ENCODE data around the gene MOB3A.
"Not testable (repeated sequence)": the region's sequence is repeated elsewhere in the genome, so short reads cannot be mapped to it uniquely, and the experiment has no call there.

Gene MOB3A

DNA sequence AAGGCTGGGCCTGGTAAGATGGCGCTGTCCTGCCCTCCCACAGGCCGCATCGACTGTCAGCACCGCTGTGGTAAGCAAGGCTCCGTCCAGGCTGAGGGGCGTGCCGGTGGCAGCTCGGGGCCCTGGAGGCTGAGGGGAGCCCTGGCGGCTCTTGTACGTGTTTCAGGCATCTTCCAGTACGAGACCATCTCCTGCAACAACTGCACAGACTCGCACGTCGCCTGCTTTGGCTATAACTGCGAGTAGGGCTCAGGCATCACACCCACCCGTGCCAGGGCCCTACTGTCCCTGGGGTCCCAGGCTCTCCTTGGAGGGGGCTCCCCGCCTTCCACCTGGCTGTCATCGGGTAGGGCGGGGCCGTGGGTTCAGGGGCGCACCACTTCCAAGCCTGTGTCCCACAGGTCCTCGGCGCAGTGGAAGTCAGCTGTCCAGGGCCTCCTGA lies 1.8 kb upstream of the MOB3A start:
- H3K4me2 ChIP-seq (ENCODE audit: low read length), result peak overlapping the region; percentile 88
- H4K20me1 ChIP-seq (ENCODE audit: insufficient read depth, low read length), result no peaks in the 10 kb centered on the region
- H3K27me3 ChIP-seq (ENCODE audit: low read depth, low read length), result no peaks in the 10 kb centered on the region
- H3K4me1 ChIP-seq (ENCODE audit: low read length), result peaks cover 33% of the 10 kb centered on the region
- peak overlapping the region; percentile 84 for H3K27ac ChIP-seq (ENCODE audit: low read length)
- H2AFZ ChIP-seq (ENCODE audit: low read depth, low read length), result no peak overlapping the region
- TF ChIP-seq EZH2phosphoT487 (IDR thresholded peaks at IDR 0.05; ENCODE audit: low read depth), result no peak
- TF ChIP-seq, protein P1, sequence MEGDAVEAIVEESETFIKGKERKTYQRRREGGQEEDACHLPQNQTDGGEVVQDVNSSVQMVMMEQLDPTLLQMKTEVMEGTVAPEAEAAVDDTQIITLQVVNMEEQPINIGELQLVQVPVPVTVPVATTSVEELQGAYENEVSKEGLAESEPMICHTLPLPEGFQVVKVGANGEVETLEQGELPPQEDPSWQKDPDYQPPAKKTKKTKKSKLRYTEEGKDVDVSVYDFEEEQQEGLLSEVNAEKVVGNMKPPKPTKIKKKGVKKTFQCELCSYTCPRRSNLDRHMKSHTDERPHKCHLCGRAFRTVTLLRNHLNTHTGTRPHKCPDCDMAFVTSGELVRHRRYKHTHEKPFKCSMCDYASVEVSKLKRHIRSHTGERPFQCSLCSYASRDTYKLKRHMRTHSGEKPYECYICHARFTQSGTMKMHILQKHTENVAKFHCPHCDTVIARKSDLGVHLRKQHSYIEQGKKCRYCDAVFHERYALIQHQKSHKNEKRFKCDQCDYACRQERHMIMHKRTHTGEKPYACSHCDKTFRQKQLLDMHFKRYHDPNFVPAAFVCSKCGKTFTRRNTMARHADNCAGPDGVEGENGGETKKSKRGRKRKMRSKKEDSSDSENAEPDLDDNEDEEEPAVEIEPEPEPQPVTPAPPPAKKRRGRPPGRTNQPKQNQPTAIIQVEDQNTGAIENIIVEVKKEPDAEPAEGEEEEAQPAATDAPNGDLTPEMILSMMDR (IDR thresholded peaks at IDR 0.05; ENCODE audit: low read depth, low read length), result no peak
- peaks cover 55% of the 10 kb centered on the region for H3K36me3 ChIP-seq (replicated peaks; ENCODE audit: low read depth, low read length)
- H3K9me3 ChIP-seq (ENCODE audit: insufficient read depth, low read length), result no peaks in the 10 kb centered on the region
- peaks cover 39% of the 10 kb centered on the region for H3K79me2 ChIP-seq (ENCODE audit: low read length)
- peak overlapping the region; percentile 81 for H3K4me3 ChIP-seq (ENCODE audit: low read length)
- H3K9ac ChIP-seq (ENCODE audit: low read length), result peak overlapping the region; percentile 70; the same call in 1 of the 2 replicates

DNA sequence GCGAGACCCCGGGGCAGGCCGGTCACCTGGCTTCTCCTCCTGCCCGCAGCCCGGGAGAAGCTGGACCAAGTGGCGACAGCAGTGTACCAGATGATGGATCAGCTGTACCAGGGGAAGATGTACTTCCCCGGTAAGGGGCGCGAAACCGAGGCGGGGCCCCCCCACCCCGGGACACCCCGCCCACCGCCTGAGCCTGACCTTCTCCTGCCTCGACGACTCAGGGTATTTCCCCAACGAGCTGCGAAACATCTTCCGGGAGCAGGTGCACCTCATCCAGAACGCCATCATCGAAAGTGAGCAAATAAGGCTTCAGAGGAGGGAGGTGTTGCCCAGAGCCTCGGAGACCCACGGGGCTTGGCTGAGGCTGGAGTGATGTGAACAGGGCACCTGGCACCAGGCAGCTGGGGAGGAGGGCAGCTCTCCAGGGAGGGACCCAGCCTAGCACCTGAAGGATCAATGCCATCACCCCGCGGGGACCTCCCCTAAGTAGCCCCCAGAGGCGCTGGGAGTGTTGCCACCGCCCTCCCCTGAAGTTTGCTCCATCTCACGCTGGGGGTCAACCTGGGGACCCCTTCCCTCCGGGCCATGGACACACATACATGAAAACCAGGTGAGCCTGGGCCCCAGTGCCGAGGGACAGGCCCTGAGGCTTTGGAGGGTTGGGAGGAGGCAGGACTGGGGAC lies 1.2 kb upstream of the MOB3A start:
- Histone ChIP-seq H3K9me3 (ENCODE audit: insufficient read depth, low read length) (no peaks in the 10 kb centered on the region), H3K4me3 (ENCODE audit: low read length) (peak overlapping the region; percentile 81), H3K36me3 (replicated peaks; ENCODE audit: low read depth, low read length) (peaks cover 58% of the 10 kb centered on the region), H4K20me1 (ENCODE audit: insufficient read depth, low read length) (no peaks in the 10 kb centered on the region), H3K4me2 (ENCODE audit: low read length) (peak overlapping the region; percentile 88), H2AFZ (ENCODE audit: low read depth, low read length) (no peak overlapping the region), H3K27me3 (ENCODE audit: low read depth, low read length) (no peaks in the 10 kb centered on the region), H3K27ac (ENCODE audit: low read length) (peak overlapping the region; percentile 84), H3K79me2 (ENCODE audit: low read length) (peaks cover 45% of the 10 kb centered on the region), H3K9ac (ENCODE audit: low read length) (peak overlapping the region; percentile 70), H3K4me1 (ENCODE audit: low read length) (peaks cover 39% of the 10 kb centered on the region)
- no peak for TF ChIP-seq EZH2phosphoT487 (IDR thresholded peaks at IDR 0.05; ENCODE audit: low read depth)
- TF ChIP-seq, protein P1 (IDR thresholded peaks at IDR 0.05; ENCODE audit: low read depth, low read length), result no peak; the same call in 1 of the 2 replicates

DNA sequence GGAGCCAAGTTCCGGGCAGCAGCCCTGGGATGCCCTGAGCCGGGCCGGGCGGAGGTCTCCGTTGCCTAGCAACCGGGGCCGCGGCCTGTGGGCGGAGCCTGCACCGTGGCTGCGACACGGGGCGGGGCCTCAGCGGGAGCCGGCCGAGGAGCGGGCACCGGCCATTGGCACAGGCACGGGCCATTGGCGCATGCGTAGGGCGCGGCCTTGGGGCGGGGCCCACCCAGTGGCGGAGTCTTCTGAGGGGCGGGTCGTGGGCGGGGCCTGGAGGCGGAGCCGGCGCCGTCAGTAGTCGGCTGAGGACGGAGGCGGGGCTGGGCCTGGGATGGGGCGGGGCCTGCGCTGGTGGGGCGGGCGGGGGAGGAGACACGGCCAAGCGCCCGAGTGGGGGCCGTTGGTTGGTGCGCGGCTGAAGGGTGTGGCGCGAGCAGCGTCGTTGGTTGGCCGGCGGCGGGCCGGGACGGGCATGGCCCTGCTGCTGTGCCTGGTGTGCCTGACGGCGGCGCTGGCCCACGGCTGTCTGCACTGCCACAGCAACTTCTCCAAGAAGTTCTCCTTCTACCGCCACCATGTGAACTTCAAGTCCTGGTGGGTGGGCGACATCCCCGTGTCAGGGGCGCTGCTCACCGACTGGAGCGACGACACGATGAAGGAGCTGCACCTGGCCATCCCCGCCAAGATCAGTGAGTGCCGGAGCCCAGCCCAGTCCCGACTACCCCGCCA lies 515 bp upstream of the MOB3A start, which contains the start of gene IZUMO4:
TSS of gene IZUMO4 (plus strand) at position 436 of the 723 bp plus-strand sequence. CDS start at position 467, 31 bp downstream.
- H2AFZ ChIP-seq (ENCODE audit: low read depth, low read length), result no peak within 1 kb of the TSS; the same call in 1 of the 2 replicates
- H3K27me3 ChIP-seq (ENCODE audit: low read depth, low read length), result no peaks in the 10 kb centered on the region
- H3K4me3 ChIP-seq (ENCODE audit: low read length), result peak within 1 kb of the TSS; percentile 81
- peaks cover 43% of the 10 kb centered on the region for H3K4me1 ChIP-seq (ENCODE audit: low read length)
- peak within 1 kb of the TSS; percentile 90 for H3K4me2 ChIP-seq (ENCODE audit: low read length)
- peak within 1 kb of the TSS; percentile 77 for H3K9ac ChIP-seq (ENCODE audit: low read length)
- no peak for TF ChIP-seq EZH2phosphoT487 (IDR thresholded peaks at IDR 0.05; ENCODE audit: low read depth)
- TF ChIP-seq, protein P1 (IDR thresholded peaks at IDR 0.05; ENCODE audit: low read depth, low read length), result peak; percentile 51
- H3K9me3 ChIP-seq (ENCODE audit: insufficient read depth, low read length), result no peaks in the 10 kb centered on the region
- H3K36me3 ChIP-seq (replicated peaks; ENCODE audit: low read depth, low read length), result peaks cover 60% of the 10 kb centered on the region
- H3K27ac ChIP-seq (ENCODE audit: low read length), result peak within 1 kb of the TSS; percentile 84
- no peaks in the 10 kb centered on the region for H4K20me1 ChIP-seq (ENCODE audit: insufficient read depth, low read length)
- peaks cover 49% of the 10 kb centered on the region for H3K79me2 ChIP-seq (ENCODE audit: low read length)

DNA sequence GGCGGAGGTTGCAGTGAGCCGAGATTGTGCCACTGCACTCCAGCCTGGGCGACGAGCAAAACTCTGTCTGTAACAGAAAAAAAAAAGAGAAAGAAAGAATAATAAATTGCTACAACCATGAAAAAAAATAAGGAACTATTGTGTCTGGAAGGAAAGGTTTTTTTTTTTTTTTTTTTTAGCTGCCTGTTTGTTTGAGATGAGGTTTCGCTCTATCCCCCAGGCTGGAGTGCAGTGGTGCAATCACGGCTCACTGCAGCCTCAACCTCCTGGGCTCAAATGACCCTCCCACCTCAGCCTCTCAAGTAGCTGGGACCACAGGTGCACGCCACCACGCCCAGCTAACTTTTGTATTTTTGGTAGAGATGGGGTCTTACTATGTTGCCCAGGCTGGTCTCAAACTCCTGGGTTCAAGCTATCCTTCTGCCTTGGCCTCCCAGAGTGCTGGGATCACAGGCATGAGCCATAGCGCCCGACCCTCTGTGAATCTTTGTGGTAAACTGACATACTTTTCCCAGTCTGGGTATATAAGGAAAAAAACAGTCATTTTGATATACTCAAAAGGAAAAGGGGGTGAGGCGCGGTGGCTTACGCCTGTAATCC lies 4.1 kb downstream of the MOB3A start:
- not testable (repeated sequence) for H4K20me1 ChIP-seq (ENCODE audit: insufficient read depth, low read length); H3K9me3 ChIP-seq (ENCODE audit: insufficient read depth, low read length); H3K4me2 ChIP-seq (ENCODE audit: low read length); H2AFZ ChIP-seq (ENCODE audit: low read depth, low read length); H3K9ac ChIP-seq (ENCODE audit: low read length); H3K4me3 ChIP-seq (ENCODE audit: low read length); H3K27me3 ChIP-seq (ENCODE audit: low read depth, low read length)
- Histone ChIP-seq H3K27ac (ENCODE audit: low read length) (peak overlapping the region; percentile 94), H3K36me3 (replicated peaks; ENCODE audit: low read depth, low read length) (peaks cover 37% of the 10 kb centered on the region), H3K4me1 (ENCODE audit: low read length) (peaks cover 74% of the 10 kb centered on the region), H3K79me2 (ENCODE audit: low read length) (peaks cover 64% of the 10 kb centered on the region)

All from OCI-LY3 (cell line).